Measurements from ENCODE around the gene AXL. TPM values are rescaled to one million over a fixed set of nuclear protein-coding genes. Genes with fewer than 3 reads are reported as not detected.

Gene AXL
- total and polyA plus RNA-seq, 2 of the 8 experiments (the other 6 are each of a cell fraction or from before 2014, with no cell fraction given) = 35.3 to 51.0 TPM

DNA sequence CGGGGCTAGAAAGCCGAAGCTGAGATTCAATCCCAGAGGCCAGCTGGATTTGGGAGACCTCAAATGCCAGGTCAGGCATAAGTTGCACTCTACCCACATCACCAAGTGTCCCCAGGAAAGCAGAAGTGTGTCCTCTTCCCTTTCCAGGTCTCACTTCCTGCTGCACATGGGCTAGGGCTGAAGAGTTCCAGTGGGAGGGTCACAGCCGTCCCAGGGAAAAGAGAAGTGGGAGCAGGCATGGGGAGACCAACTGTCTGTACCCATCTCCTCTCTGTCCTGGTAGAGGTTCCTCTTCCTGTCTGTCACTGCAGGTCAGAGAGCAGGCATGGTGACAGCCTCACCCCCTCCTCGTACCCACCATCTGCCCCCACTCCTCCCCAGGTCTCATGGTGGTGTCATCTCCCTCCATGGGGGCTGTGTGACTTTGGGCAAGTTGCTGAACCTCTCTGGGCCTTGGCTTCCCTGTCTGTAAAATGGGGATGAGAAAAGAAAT is 14.8 kb downstream of the AXL start:
- no peak overlapping the region for H3K4me3 ChIP-seq (ENCODE audit: extremely low read depth in 1 of 4, insufficient read depth in 2 of 4, low read depth in 3 of 4, low read length in 4 of 4)
- H3K23me2 ChIP-seq (ENCODE audit: low read depth, low read length) = peaks cover 10% of the 10 kb centered on the region; the same call in 1 of the 2 replicates
- CTCF ChIA-PET (ENCODE audit: partially characterized antibody) = interaction anchor here (0.7 to 1.4 kb wide), 2 partner anchors 29 to 30 kb away, joined by 3 to 4 read pairs; no protein-coding TSS in a partner anchor
- H4K20me1 ChIP-seq (replicated peaks in 1 of 2; ENCODE audit: control insufficient read depth in 1 of 2, insufficient read depth in 2 of 2, low read length in 2 of 2) = peaks cover 0 to 11% of the 10 kb centered on the region in 2 experiments
- no peak overlapping the region for H3K4ac ChIP-seq (replicated peaks; ENCODE audit: insufficient read length, low read depth, low read length)
- no peak overlapping the region for H4K8ac ChIP-seq (ENCODE audit: extremely low read depth, insufficient read depth, low read length)
- H3K4me2 ChIP-seq (ENCODE audit: insufficient read depth in 1 of 2, low read depth in 2 of 2, low read length in 2 of 2) = no peak overlapping the region
- DNase-seq (ENCODE audit: low read depth in 1 of 2, low spot score in 2 of 2) (no peak), FAIRE-seq (no peak)
- no peaks in the 10 kb centered on the region for H3K9me3 ChIP-seq (ENCODE audit: insufficient read depth in 2 of 2, low read depth in 1 of 2, low read length in 1 of 2)
- no peak overlapping the region for H2BK15ac ChIP-seq (ENCODE audit: low read length)
- H3K36me3 ChIP-seq (ENCODE audit: control insufficient read depth in 2 of 4, insufficient read depth in 4 of 4, low read length in 3 of 4) = peaks cover 3 to 29% (median 5%) of the 10 kb centered on the region in 4 experiments; a peak in 6 of 8 replicates
- no peak overlapping the region for H3K23ac ChIP-seq (ENCODE audit: insufficient read length)
- H3K79me2 ChIP-seq (ENCODE audit: control insufficient read depth in 1 of 2, insufficient read depth in 2 of 2, low read length in 2 of 2) = no peaks in the 10 kb centered on the region
- no peak overlapping the region for H2BK12ac ChIP-seq (ENCODE audit: low read depth, low read length)
- H2AFZ ChIP-seq (ENCODE audit: low read length) = no peak overlapping the region
- H2BK20ac ChIP-seq (ENCODE audit: low read length) = no peak overlapping the region
- H3K56ac ChIP-seq (replicated peaks; ENCODE audit: insufficient read length, low read depth, low read length) = no peak overlapping the region
- H4K91ac ChIP-seq (replicated peaks; ENCODE audit: insufficient read length, low read length) = no peak overlapping the region
- H2BK5ac ChIP-seq (ENCODE audit: low read depth, low read length) = no peak overlapping the region
- TF ChIP-seq CTBP2 (IDR thresholded peaks at IDR 0.05; ENCODE audit: borderline replicate concordance, insufficient read depth, insufficient read length, low read length) = no peak
- TF ChIP-seq SAP30 (IDR thresholded peaks at IDR 0.05; ENCODE audit: insufficient read depth, insufficient replicate concordance, low read length) = no peak
- TF ChIP-seq ZNF274 (IDR thresholded peaks at IDR 0.05; ENCODE audit: borderline replicate concordance, extremely low read depth, low read length) = no peak
- TF ChIP-seq CBX8 (IDR thresholded peaks at IDR 0.05; ENCODE audit: borderline replicate concordance, low read depth, low read length) = no peak
- no peak for TF ChIP-seq EGR1 (IDR thresholded peaks at IDR 0.05; ENCODE audit: borderline replicate concordance, low read depth, low read length)
- TF ChIP-seq NANOG (IDR thresholded peaks at IDR 0.05; ENCODE audit: insufficient read depth, low read depth, low read length, poor library complexity, severe bottlenecking) = no peak
- TF ChIP-seq SP1 (IDR thresholded peaks at IDR 0.05; ENCODE audit: low read depth, low read length) = no peak
- no peak for TF ChIP-seq E2F6 (IDR thresholded peaks at IDR 0.05)
- no peak for TF ChIP-seq GTF2F1 (IDR thresholded peaks at IDR 0.05; ENCODE audit: borderline replicate concordance, low read depth, low read length)
- H2BK120ac ChIP-seq (replicated peaks; ENCODE audit: low read depth, low read length) = no peak overlapping the region
- H3K27me3 ChIP-seq (replicated peaks in 1 of 4; ENCODE audit: control insufficient read depth in 3 of 4, extremely low read depth in 1 of 4, insufficient read depth in 3 of 4, low read length in 3 of 4) = no peaks in the 10 kb centered on the region
- H3K79me1 ChIP-seq (ENCODE audit: low read depth, low read length) = 0 out of 2 replicates have a peak, but pooled peaks cover 4% of the 10 kb centered on the region
- H3K14ac ChIP-seq (ENCODE audit: insufficient read length) = no peak overlapping the region
- H4K5ac ChIP-seq (ENCODE audit: insufficient read length, low read depth, low read length) = no peak overlapping the region
- no peaks in the 10 kb centered on the region; a peak in 1 of 7 replicates for H3K4me1 ChIP-seq (replicated peaks in 1 of 4; ENCODE audit: control insufficient read depth in 3 of 4, insufficient read depth in 4 of 4, low read length in 3 of 4)
- H3K9ac ChIP-seq (replicated peaks in 1 of 4; ENCODE audit: extremely low read depth in 1 of 4, low read depth in 3 of 4, low read length in 3 of 4) = peak overlapping the region in 1 of 4 experiments; percentile 26; a peak in 2 of 7 replicates
- H3K18ac ChIP-seq (ENCODE audit: extremely low read depth, low read length) = no peak overlapping the region
- no peak overlapping the region for H3K27ac ChIP-seq (ENCODE audit: low read depth, low read length)
- POLR2A ChIA-PET (ENCODE audit: partially characterized antibody) = interaction anchor here (0.6 to 7.5 kb wide), 5 partner anchors 9 to 148 kb away, joined by 3 to 49 read pairs (median 3); no protein-coding TSS in a partner anchor
- 96% methylated on average over 4 of the region's 4 CpGs; no CpG with 5 or more reads in 1 of the 2 experiments for WGBS, 2 experiments (ENCODE audit: extremely low coverage in 1 of 2, insufficient coverage in 1 of 2, insufficient read length in 1 of 2, insufficient replicate concordance in 2 of 2, low coverage in 1 of 2, low lambda C conversion rate in 2 of 2, missing lambda C conversion rate in 1 of 2)
- no peak overlapping the region for H2AK5ac ChIP-seq (ENCODE audit: low read depth, low read length)

Data from H1 (cell line).